DMS153 (cell line): ENCODE measurements around the gene PXDC1.

Experiments used
- DNase-seq: peaks from one replicate; lab custom pipeline; 2025; lab: John Stamatoyannopoulos, UW

PXDC1 gene

GRCh38 chr6:3751077-3751729 lies at the start of gene PXDC1:
Gene PXDC1, minus strand, starts transcription at chr6:3751713. Its CDS starts 182 bp downstream, at chr6:3751531.
- DNase-seq = no peak

- no peak for DNase-seq
These were observed 49.5 kb upstream of the PXDC1 start for GRCh38 chr6:3800850-3801591.

- DNase-seq = no peak
These were observed 48.2 kb upstream of the PXDC1 start for GRCh38 chr6:3799719-3800118.

- DNase-seq = peak; percentile 57
These were observed 46.8 kb upstream of the PXDC1 start for GRCh38 chr6:3798055-3798919.

- DNase-seq = no peak
These were observed 45.9 kb upstream of the PXDC1 start for GRCh38 chr6:3797231-3798054.

GRCh38 chr6:3796719-3797041 lies 45.2 kb upstream of the PXDC1 start:
- DNase-seq = no peak

GRCh38 chr6:3795836-3796718 lies 44.6 kb upstream of the PXDC1 start:
- DNase-seq = peak; percentile 89

- DNase-seq = no peak
These were observed 42.6 kb upstream of the PXDC1 start for GRCh38 chr6:3794092-3794491.

GRCh38 chr6:3793545-3793944 lies 42.0 kb upstream of the PXDC1 start:
- no peak for DNase-seq

- DNase-seq = no peak
These were observed 40.2 kb upstream of the PXDC1 start for GRCh38 chr6:3791526-3792203.

- DNase-seq = no peak
These were observed 38.5 kb upstream of the PXDC1 start for GRCh38 chr6:3789896-3790558.

GRCh38 chr6:3789018-3789895 lies 37.7 kb upstream of the PXDC1 start:
- DNase-seq = no peak

- no peak for DNase-seq
These were observed 37.0 kb upstream of the PXDC1 start for GRCh38 chr6:3788408-3789017.

GRCh38 chr6:3786141-3786540 lies 34.6 kb upstream of the PXDC1 start:
- DNase-seq = no peak

GRCh38 chr6:3785745-3786098 lies 34.2 kb upstream of the PXDC1 start:
- no peak for DNase-seq

- DNase-seq = no peak
These were observed 33.6 kb upstream of the PXDC1 start for GRCh38 chr6:3784885-3785744.

- no peak for DNase-seq
These were observed 32.9 kb upstream of the PXDC1 start for GRCh38 chr6:3784423-3784822.
